ENCODE data around the gene EYS. TPM values are rescaled to one million over a fixed set of nuclear protein-coding genes. Genes with fewer than 3 reads are reported as not detected.

The EYS gene
- total RNA-seq, 1 experiment from 2014 or later = not detected

GRCh38 chr6:65538644-65539043 is 168.4 kb downstream of the EYS start:
- Histone ChIP-seq H2AFZ (ENCODE audit: low read depth, low read length, poor library complexity, severe bottlenecking) (no peak overlapping the region), H3K27me3 (ENCODE audit: insufficient read depth, low read length) (no peaks in the 10 kb centered on the region), H3K79me2 (ENCODE audit: insufficient read depth, low read length) (no peaks in the 10 kb centered on the region), H3K4me2 (ENCODE audit: low read length) (no peak overlapping the region), H3K36me3 (ENCODE audit: control insufficient read depth in 1 of 2, insufficient read depth in 2 of 2, low read length in 2 of 2) (no peaks in the 10 kb centered on the region), H3K4me1 (ENCODE audit: control insufficient read depth in 1 of 2, insufficient read depth in 2 of 2, low read length in 2 of 2) (no peaks in the 10 kb centered on the region), H4K20me1 (ENCODE audit: insufficient read depth) (no peaks in the 10 kb centered on the region), H3K27ac (ENCODE audit: low read depth, low read length) (no peak overlapping the region), H3K9me3 (ENCODE audit: control insufficient read depth in 1 of 2, insufficient read depth in 1 of 2, low read depth in 1 of 2, low read length in 2 of 2) (peaks cover 0 to 10% of the 10 kb centered on the region in 2 experiments; a peak in 1 of 4 replicates), H3K9ac (ENCODE audit: low read length) (no peak overlapping the region), H3K4me3 (replicated peaks in 1 of 2; ENCODE audit: low read depth in 1 of 2, low read length in 2 of 2) (no peak overlapping the region), H3K9me2 (ENCODE audit: insufficient read depth) (no peaks in the 10 kb centered on the region)
- TF ChIP-seq CBX3 (IDR thresholded peaks at IDR 0.05; ENCODE audit: low read depth) = no peak
- no peak for TF ChIP-seq EZH2phosphoT487 (IDR thresholded peaks at IDR 0.05; ENCODE audit: borderline replicate concordance)
- no peak for TF ChIP-seq POLR2AphosphoS5 (IDR thresholded peaks at IDR 0.05; ENCODE audit: low read depth, low read length)
- TF ChIP-seq SP1 (IDR thresholded peaks at IDR 0.05; ENCODE audit: low read depth) = no peak
- TF ChIP-seq RAD21 (IDR thresholded peaks at IDR 0.05; ENCODE audit: low read depth) = no peak
- no peak for TF ChIP-seq POLR2A (IDR thresholded peaks at IDR 0.05; ENCODE audit: borderline replicate concordance, extremely low read depth, insufficient read depth, insufficient read length)
- no peak for TF ChIP-seq EZH2 (IDR thresholded peaks at IDR 0.05)
- no peak for TF ChIP-seq TCF7L2 (IDR thresholded peaks at IDR 0.05; ENCODE audit: borderline replicate concordance, extremely low read depth, insufficient read depth, insufficient read length)
- TF ChIP-seq, protein P1, sequence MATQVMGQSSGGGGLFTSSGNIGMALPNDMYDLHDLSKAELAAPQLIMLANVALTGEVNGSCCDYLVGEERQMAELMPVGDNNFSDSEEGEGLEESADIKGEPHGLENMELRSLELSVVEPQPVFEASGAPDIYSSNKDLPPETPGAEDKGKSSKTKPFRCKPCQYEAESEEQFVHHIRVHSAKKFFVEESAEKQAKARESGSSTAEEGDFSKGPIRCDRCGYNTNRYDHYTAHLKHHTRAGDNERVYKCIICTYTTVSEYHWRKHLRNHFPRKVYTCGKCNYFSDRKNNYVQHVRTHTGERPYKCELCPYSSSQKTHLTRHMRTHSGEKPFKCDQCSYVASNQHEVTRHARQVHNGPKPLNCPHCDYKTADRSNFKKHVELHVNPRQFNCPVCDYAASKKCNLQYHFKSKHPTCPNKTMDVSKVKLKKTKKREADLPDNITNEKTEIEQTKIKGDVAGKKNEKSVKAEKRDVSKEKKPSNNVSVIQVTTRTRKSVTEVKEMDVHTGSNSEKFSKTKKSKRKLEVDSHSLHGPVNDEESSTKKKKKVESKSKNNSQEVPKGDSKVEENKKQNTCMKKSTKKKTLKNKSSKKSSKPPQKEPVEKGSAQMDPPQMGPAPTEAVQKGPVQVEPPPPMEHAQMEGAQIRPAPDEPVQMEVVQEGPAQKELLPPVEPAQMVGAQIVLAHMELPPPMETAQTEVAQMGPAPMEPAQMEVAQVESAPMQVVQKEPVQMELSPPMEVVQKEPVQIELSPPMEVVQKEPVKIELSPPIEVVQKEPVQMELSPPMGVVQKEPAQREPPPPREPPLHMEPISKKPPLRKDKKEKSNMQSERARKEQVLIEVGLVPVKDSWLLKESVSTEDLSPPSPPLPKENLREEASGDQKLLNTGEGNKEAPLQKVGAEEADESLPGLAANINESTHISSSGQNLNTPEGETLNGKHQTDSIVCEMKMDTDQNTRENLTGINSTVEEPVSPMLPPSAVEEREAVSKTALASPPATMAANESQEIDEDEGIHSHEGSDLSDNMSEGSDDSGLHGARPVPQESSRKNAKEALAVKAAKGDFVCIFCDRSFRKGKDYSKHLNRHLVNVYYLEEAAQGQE (IDR thresholded peaks at IDR 0.05; ENCODE audit: low read depth) = no peak
- no peak for TF ChIP-seq ZFX (IDR thresholded peaks at IDR 0.05)
- TF ChIP-seq CTCF (IDR thresholded peaks at IDR 0.05 in 2 of 3, conservative IDR thresholded peaks at IDR 0.05 in 1 of 3; ENCODE audit: borderline replicate concordance in 1 of 3, insufficient read depth in 1 of 3, low read depth in 2 of 3, low read length in 2 of 3) = no peak
- TF ChIP-seq SRF (IDR thresholded peaks at IDR 0.05; ENCODE audit: low read depth) = no peak
- TF ChIP-seq ZBTB33 (IDR thresholded peaks at IDR 0.05; ENCODE audit: extremely low read depth, insufficient replicate concordance, low read length) = no peak
- no peak for TF ChIP-seq CEBPB (IDR thresholded peaks at IDR 0.05; ENCODE audit: low read depth)
- TF ChIP-seq, protein P2, sequence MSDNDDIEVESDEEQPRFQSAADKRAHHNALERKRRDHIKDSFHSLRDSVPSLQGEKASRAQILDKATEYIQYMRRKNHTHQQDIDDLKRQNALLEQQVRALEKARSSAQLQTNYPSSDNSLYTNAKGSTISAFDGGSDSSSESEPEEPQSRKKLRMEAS (IDR thresholded peaks at IDR 0.05) = no peak
- no peak for TF ChIP-seq SIN3A (IDR thresholded peaks at IDR 0.05; ENCODE audit: low read depth)
- no peak for TF ChIP-seq ELF1 (IDR thresholded peaks at IDR 0.05; ENCODE audit: borderline replicate concordance, low read depth)
- TF ChIP-seq JUND (IDR thresholded peaks at IDR 0.05) = no peak
- TF ChIP-seq FOSL1 (IDR thresholded peaks at IDR 0.05; ENCODE audit: low read depth) = no peak
- RAD21 ChIA-PET (ENCODE audit: low non-redundant PET in 1 of 2, low total read pairs in 2 of 2, uncharacterized antibody in 2 of 2, unreplicated experiment in 2 of 2) = no interaction called here
- no TSS peak for BruUV-seq (replicated peaks)
- CTCF ChIA-PET = no interaction called here
- ATAC-seq = no peak
- intact Hi-C loops (cut with micrococcal nuclease) = no loop called here
- no peak for DNase-seq (ENCODE audit: low read depth, low spot score)
- POLR2A ChIA-PET = no interaction called here
